SK-N-MC (cell line): Measurements from ENCODE around the gene GRID2IP.

Source experiments
- EZH2 ChIP-seq: fragments of 200-600 bp; sonication (generic); IDR thresholded peaks from one replicate; pipeline ENCODE4 v1.6.1; 2017; ENCODE audit warnings: antibody characterized with exemption
- FOXP2 ChIP-seq: optimal IDR thresholded peaks from 2 replicates; pipeline ENCODE3; 2011; ENCODE audit warnings: mild to moderate bottlenecking, moderate library complexity; ENCODE audit not compliant: insufficient read depth; ENCODE audit errors: extremely low read length, control extremely low read depth
- POLR2AphosphoS5 ChIP-seq: IDR thresholded peaks from 2 replicates; pipeline ENCODE4 v1.6.1; 2012; ENCODE audit warnings: mild to moderate bottlenecking, low read depth, low read length, borderline replicate concordance

DNA sequence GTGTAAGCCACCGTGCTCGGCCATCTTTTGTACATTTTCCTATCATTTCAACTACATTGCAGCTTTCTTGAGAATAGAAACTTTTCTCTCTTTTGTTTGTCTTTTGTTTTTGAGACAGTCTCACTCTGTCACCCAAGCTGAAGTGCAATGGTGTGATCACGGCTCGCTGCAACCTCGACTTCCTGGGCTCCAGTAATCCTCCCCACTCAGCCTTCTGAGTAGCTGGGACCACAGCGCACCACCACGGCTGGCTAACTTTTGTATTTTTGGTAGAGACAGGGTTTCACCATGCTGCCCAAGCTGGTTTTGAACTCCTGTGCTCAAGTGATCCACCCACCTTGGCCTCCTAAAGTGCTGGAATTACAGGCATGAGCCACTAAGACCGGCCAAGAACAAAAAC lies 72.2 kb downstream of the GRID2IP start:
- TF ChIP-seq POLR2AphosphoS5 (no peak), EZH2 (no peak), FOXP2 (no peak)
